GM21717 (cell line): Measurements from ENCODE around the gene SCIN.

Experiments used
- ATAC-seq: cut with Tn5 transposase; IDR thresholded peaks from one replicate; pipeline ENCODE4 v1.9.1; 2021; ENCODE audit warnings: mild to moderate bottlenecking, moderate library complexity; ENCODE audit not compliant: unreplicated experiment

Gene SCIN

DNA sequence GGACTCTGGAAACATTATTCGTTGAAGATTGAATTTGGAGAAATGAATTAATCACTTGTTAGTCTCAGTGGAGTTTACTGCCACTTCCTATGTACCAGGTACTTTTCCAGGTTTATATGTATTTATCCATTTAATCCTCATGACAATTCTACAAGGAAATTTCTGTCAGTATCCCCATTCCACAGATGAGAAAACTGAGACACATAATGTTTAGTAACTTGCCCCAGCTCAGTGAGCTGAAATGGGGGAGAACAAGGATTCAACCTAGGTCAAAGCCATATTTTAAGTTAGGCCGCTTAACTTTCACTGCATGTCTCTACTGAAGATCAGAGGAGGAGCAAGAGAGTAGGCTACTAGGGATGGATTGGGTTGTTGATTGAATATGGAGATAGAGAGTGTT, 4.6 kb upstream of the SCIN start:
- no peak for ATAC-seq

GRCh38 chr7:12567015-12567414, 3.5 kb upstream of the SCIN start:
- peak; percentile 92 for ATAC-seq

- ATAC-seq, result no peak
Measured at GRCh38 chr7:12569673-12570072, 847 bp upstream of the SCIN start.

DNA sequence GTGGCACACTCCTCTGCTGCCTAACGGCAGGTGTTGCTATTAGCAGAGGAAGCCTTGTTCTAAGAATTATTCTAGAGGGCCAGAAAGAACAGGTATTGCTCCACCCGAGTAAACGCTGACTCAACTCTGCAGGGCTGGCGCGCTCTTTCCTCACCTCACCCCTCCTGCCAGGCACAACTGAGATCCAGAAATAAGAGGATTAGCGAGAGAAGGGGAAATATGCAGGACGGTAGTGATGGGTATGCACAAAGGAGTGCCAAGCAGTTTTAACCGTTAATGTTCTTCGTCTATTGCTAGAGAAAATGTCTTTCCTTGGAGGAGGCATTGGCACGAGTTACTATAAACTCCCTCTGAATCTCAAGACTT, 369 bp upstream of the SCIN start:
- peak; percentile 16 for ATAC-seq

GRCh38 chr7:12571691-12572090, 1.2 kb downstream of the SCIN start:
- ATAC-seq, result no peak

- no peak for ATAC-seq
Measured at GRCh38 chr7:12572941-12573575, 2.5 kb downstream of the SCIN start.

- no peak for ATAC-seq
Measured at GRCh38 chr7:12573885-12574284, 3.4 kb downstream of the SCIN start.

- ATAC-seq, result peak; percentile 94
Measured at GRCh38 chr7:12578930-12579640, 8.6 kb downstream of the SCIN start.

DNA sequence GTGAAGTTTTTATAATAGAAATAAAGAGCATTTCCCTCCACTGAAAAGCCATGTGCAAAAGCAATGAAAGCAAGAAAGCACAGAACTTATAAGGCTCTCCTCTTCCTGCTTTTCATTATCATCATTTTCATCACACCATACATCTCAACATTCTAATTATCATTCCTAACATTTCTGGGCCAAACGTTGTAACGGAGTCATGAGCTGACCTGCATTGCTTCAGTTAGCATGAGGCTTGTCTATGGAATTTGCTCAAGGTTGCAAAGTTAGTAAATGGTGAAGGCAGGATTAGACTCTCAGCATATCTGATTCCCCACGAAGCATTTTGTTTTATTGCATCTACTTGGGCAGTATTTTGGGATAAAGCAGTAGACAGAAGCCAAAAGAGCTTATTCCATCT, 11.4 kb downstream of the SCIN start:
- ATAC-seq, result no peak

- ATAC-seq, result no peak
Measured at GRCh38 chr7:12582362-12582761, 11.8 kb downstream of the SCIN start.

GRCh38 chr7:12583176-12583575, 12.7 kb downstream of the SCIN start:
- ATAC-seq, result no peak

DNA sequence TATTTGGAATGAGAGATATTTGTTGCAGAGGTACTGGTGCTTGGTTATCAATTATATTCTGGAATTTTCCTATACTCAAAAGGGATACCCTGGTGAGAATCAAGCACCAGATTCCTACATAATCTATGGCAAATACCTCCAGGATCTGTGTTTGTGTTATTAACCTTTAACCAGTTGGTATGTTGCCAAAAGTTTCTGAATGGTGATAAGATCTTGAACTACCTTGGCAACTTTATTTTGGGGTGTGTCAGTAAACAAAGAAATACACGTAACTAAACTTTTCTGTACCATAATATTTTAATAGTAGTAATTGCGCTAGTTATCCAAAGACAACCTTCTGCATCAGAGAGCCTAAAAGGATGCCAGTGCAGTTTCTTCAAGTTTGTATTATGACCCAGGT, 13.4 kb downstream of the SCIN start:
- no peak for ATAC-seq

- peak; percentile 93 for ATAC-seq
Measured at GRCh38 chr7:12584930-12585329, 14.4 kb downstream of the SCIN start.

DNA sequence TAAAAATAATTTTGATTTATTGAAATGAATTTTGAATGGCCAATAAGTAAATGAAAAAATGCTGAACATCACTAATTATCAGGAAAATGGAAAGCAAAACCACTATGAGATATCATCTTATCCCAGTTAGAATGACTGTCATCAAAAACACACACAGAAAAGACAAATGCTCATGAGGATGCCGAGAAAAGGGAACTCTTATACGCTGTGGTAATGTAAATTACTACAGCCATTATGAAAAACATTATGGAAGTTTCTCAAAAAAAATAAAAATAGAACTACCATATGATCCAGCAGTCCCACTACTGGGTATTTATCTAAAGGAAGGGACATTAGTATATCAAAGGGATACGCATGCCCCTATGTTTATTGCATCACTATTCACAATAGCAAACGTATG, 15.8 kb downstream of the SCIN start:
- no peak for ATAC-seq

GRCh38 chr7:12588259-12588904, 17.9 kb downstream of the SCIN start:
- ATAC-seq, result no peak

DNA sequence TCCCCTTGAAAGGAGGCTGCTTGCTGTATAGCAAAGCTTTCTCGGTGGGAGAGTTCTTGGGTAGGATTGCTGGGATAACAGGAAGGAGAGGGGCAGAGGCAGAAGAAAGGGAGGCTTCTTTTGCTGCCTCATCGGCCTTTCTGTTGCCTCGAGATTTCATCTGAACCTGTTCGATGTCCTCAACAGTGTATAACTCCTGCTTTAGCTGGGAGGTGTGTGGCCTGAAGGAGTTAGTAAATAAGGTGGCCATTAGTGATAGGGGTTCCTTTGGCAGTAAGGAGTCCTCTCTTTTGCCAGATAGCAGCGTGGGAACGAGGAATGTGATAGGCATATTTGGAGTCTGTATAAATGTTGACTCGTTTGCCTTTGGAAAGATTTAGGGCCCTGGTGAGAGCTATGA, 20.0 kb downstream of the SCIN start:
- ATAC-seq, result no peak

GRCh38 chr7:12594122-12594897, 23.8 kb downstream of the SCIN start:
- no peak for ATAC-seq

GRCh38 chr7:12595148-12595547, 24.6 kb downstream of the SCIN start:
- no peak for ATAC-seq

DNA sequence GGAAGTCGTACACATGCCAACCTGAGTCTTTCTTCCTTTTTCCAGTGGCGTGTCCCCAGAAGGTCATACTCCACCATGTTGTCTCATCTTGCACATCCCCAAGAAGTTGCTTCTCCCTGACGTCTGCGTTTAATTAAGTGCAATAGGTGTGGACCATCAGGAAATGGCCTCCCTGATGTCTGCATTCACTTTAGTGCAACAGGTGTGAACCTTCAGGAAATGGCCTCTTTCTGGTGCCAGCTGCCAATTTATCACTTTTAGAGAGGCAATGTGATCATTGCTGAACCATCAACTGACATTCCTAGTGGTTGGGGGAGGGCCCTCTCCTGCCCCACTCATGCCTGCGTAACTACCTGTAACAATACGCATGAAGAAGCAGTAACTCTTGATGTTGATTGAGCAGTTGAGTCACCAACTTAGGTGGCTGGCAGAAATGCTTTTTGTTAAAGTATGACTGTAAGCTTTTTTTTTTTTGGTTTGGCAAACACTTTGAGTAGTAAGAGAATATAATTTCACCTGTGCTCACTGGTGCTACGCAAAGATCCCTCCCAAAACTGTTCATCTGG, 25.8 kb downstream of the SCIN start:
- ATAC-seq, result no peak

- peak; percentile 98 for ATAC-seq
Measured at GRCh38 chr7:12601302-12601869, 30.9 kb downstream of the SCIN start.

DNA sequence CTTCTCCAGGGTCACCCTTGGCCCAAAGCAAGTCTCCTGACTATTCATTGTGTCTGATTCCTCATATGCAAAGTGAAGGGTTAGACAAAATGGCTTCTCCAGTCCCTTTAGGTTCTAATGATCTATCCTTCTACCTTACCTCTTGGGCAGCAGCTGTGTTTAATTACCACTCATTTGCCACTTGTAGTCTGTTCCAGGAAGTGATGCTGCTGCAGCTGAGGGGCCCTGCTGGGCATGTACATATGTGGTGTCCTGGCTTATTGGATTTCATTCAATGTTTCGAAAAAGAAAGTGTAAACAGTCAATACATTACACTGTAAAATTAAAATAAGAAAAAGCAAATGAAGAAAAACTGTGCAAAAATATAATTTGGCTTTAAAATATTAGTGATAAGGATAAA, 36.6 kb downstream of the SCIN start:
- ATAC-seq, result peak; percentile 82
